Measurements from ENCODE around the gene STPG2.

- no peak for TF ChIP-seq CTCF (IDR thresholded peaks at IDR 0.05)
- TF ChIP-seq POLR2AphosphoS5 (IDR thresholded peaks at IDR 0.05): no peak
These were observed 5.6 kb upstream of the STPG2 start for GRCh38 chr4:98148856-98149255.

Measured in transverse colon (tissue), 4 donors.